Lower lobe of right lung (tissue), 2 donors: ENCODE data around the gene KCNN3. TPM values are rescaled to one million over a fixed set of nuclear protein-coding genes. Genes with fewer than 3 reads are reported as not detected.

Source experiments
- ATAC-seq, 2 donors: fragments of 200-7000 bp; cut with Tn5 transposase; one replicate each; pipeline ENCODE4 v1.9.1; 2020 to 2022; ENCODE audit warnings: mild to moderate bottlenecking in 2 of 2, moderate library complexity in 2 of 2
- DNase-seq: peaks from one replicate; pipeline ENCODE4 v3.0.0-alpha.2; 2020
- H3K27ac ChIP-seq: fragments of 200-600 bp; one replicate; pipeline ENCODE4 v1.8.0; 2022
- H3K27me3 ChIP-seq: fragments of 200-600 bp; one replicate; pipeline ENCODE4 v1.8.0; 2022; ENCODE audit warnings: low read depth
- H3K36me3 ChIP-seq: fragments of 200-600 bp; one replicate; pipeline ENCODE4 v1.8.0; 2022; ENCODE audit warnings: mild to moderate bottlenecking
- H3K4me1 ChIP-seq: fragments of 200-600 bp; one replicate; pipeline ENCODE4 v1.8.0; 2022
- H3K4me3 ChIP-seq: fragments of 200-600 bp; one replicate; pipeline ENCODE4 v1.8.0; 2022; ENCODE audit warnings: mild to moderate bottlenecking
- H3K9me3 ChIP-seq: fragments of 200-600 bp; one replicate; pipeline ENCODE4 v1.8.0; 2022
- CTCF ChIP-seq: fragments of 200-600 bp; IDR thresholded peaks from one replicate; pipeline ENCODE4 v1.8.0; 2022; ENCODE audit warnings: antibody characterized with exemption, mild to moderate bottlenecking
- intact Hi-C: fragments of 100-400 bp; cut with DNase I; formaldehyde crosslinking; loops from one replicate; pipeline ENCODE4 v1.11.0; 2022
- total RNA-seq: library from RNA; stranded (reverse); fragmentation: NEBNext Ultra II Directional; extraction: Animal tissue kit (Norgen Biotek cat#: 25700); gene quantifications from one replicate; pipeline ENCODE4 v1.2.1, GENCODE V29; 2021
- donor health status: DM: no; HTN: yes; CAD: no; lungs with severe emphysema.

The KCNN3 gene
- total RNA-seq, 1 donor from 2014 or later: 4.4 TPM

- Histone ChIP-seq H3K4me1 (peaks cover 2% of the 10 kb centered on the region), H3K27me3 (no peaks in the 10 kb centered on the region), H3K27ac (no peak overlapping the region), H3K9me3 (no peaks in the 10 kb centered on the region), H3K36me3 (no peaks in the 10 kb centered on the region), H3K4me3 (no peak overlapping the region)
- intact Hi-C loops: no loop called here
- no peak for TF ChIP-seq CTCF
- DNase-seq (no peak), ATAC-seq (no peak)
These were observed 90.4 kb downstream of the KCNN3 start for GRCh38 chr1:154779551-154780189.

GRCh38 chr1:154778944-154779343 lies 91.1 kb downstream of the KCNN3 start:
- ATAC-seq (no peak), DNase-seq (no peak)
- H3K36me3 ChIP-seq: no peaks in the 10 kb centered on the region
- no peak overlapping the region for H3K4me3 ChIP-seq
- no peaks in the 10 kb centered on the region for H3K27me3 ChIP-seq
- intact Hi-C loops: no loop called here
- no peak overlapping the region for H3K27ac ChIP-seq
- H3K9me3 ChIP-seq: no peaks in the 10 kb centered on the region
- H3K4me1 ChIP-seq: no peaks in the 10 kb centered on the region
- no peak for TF ChIP-seq CTCF

- Histone ChIP-seq H3K4me1 (no peaks in the 10 kb centered on the region), H3K27ac (no peak overlapping the region), H3K9me3 (no peaks in the 10 kb centered on the region), H3K27me3 (no peaks in the 10 kb centered on the region), H3K36me3 (no peaks in the 10 kb centered on the region), H3K4me3 (no peak overlapping the region)
- DNase-seq (no peak), ATAC-seq (no peak)
- no peak for TF ChIP-seq CTCF
- intact Hi-C loops: no loop called here
These were observed 91.8 kb downstream of the KCNN3 start for GRCh38 chr1:154778275-154778674.

DNA sequence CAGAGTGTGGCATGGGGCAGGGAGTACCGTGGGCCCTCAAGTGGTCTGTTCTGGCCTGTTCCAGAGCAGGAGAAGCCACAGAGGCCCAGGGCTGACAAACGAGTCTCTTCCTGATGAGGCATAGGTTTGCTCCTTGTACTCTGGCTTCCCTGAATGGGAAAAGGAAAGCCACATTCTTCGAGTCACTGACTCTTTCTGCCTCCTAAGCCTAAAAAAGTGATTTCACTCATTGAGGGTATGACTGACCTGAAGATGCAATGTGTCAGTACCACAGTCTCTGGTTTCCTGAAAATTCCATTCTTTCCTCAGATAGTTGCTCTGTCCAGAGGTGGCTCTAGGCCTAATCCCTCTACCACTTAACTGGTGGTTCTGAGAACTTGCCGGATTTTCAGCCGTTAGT lies 92.3 kb downstream of the KCNN3 start:
- H3K27me3 ChIP-seq: no peaks in the 10 kb centered on the region
- no peak for ATAC-seq
- no peak for DNase-seq
- no peaks in the 10 kb centered on the region for H3K36me3 ChIP-seq
- no peaks in the 10 kb centered on the region for H3K9me3 ChIP-seq
- no peak for TF ChIP-seq CTCF
- H3K27ac ChIP-seq: no peak overlapping the region
- intact Hi-C loops: no loop called here
- H3K4me1 ChIP-seq: no peaks in the 10 kb centered on the region
- H3K4me3 ChIP-seq: no peak overlapping the region

DNA sequence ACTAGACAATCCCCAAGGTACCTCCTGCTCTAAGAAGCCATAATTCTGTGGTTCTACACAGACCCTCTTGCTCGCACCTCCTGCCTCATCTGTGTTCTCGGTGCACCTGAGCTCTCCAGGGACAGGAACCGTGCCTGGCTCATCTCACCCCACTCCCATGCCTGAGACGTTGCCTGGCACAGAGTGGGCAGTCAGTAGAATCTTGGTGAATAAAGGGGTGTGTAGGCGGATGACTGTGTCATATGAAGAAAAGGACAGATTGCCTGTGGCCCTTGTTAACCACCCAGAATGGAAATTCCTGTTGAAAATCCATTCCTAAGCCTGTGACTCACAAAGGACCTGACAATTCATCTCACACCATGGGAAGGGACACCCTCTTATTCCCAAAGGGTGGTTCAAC lies 92.9 kb downstream of the KCNN3 start:
- DNase-seq: no peak
- no peaks in the 10 kb centered on the region for H3K4me1 ChIP-seq
- H3K27ac ChIP-seq: no peak overlapping the region
- intact Hi-C loops: no loop called here
- no peak overlapping the region for H3K4me3 ChIP-seq
- ATAC-seq: no peak
- H3K36me3 ChIP-seq: no peaks in the 10 kb centered on the region
- H3K9me3 ChIP-seq: no peaks in the 10 kb centered on the region
- no peak for TF ChIP-seq CTCF
- H3K27me3 ChIP-seq: no peaks in the 10 kb centered on the region
